GM18870 (cell line): ENCODE data around the gene FBXO46.
"Not testable (repeated sequence)": the region's sequence is repeated elsewhere in the genome, so short reads cannot be mapped to it uniquely, and the experiment has no call there.

ENCODE experiments used
- ATAC-seq: cut with Tn5 transposase; IDR thresholded peaks from one replicate; pipeline ENCODE4 v1.9.1; 2021; ENCODE audit warnings: moderate library complexity; ENCODE audit not compliant: unreplicated experiment

FBXO46 gene

DNA sequence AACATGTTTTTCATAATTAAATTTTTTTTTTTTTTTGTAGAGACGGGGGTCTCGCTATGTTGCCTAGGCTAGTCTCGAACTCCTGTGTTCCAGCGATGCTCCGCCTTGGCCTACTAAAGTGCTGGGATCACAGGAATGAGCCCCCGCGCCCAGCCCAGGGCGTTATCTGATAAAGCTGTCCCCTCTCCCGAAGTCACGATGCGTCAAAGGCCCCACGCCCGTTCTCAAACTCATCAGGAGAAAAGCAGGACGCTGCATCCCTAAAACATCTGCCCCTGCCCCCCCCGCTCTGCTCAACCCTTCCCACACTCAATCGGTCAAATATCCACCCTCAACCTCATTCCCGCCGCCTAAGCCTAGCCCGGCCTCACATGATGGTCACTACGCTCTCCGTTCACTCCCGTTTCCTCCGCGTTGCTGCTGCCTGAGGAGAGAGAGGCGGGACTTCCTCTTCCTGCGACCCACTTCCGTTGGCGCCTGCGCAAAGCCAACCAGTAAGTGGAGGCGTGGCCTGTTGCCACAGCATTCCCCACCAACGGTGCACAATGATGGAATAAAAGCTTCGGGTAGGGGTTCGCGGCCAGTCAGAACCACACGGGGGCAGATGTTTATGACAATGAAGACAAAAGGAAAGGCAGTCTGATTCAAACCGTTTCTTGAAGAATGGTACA, 39.0 kb downstream of the FBXO46 start, which contains the start of gene SNRPD2:
Gene SNRPD2 (minus strand): TSS at position 438 of the 671 bp plus-strand sequence. CDS start 65 bp downstream, at position 373.
- peak; percentile 46 for ATAC-seq

DNA sequence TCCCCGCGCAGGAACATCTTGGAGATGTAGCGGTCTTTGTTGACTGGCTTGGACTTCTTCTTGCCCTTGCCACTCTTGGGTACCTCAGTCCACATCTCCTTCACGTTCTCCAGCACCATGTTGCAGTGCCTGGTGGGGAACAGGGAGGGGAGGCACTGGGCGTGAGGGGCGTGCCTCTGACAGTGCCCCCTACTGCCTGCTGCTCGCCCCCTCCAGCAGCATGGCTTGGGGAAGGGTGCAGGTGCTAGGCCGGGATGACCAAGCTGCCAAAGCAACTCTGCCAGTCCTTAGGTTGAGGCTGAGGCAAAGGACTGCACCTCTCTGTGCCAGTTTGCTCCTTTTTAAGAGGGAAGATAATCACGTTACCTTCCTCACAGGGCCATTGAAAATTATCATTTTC, 43.1 kb downstream of the FBXO46 start:
- ATAC-seq: no peak

DNA sequence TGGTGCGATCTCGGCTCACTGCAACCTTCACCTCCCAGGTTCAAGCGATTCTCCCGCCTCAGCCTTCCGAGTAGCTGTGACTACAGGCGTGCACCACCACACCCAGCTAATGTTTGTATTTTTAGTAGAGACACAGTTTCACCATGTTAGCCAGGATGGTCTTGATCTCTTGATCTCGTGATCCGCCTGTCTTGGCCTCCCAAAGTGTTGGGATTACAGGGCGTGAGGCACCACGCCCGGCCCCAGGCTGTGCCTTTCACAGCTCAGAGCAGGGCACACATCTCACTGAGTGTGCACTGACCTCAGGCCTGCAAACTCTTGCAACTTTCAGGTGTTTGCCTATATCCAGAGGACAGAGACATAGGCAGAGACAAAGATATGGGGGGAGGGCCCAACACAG, 45.7 kb downstream of the FBXO46 start:
- not testable (repeated sequence) for ATAC-seq

DNA sequence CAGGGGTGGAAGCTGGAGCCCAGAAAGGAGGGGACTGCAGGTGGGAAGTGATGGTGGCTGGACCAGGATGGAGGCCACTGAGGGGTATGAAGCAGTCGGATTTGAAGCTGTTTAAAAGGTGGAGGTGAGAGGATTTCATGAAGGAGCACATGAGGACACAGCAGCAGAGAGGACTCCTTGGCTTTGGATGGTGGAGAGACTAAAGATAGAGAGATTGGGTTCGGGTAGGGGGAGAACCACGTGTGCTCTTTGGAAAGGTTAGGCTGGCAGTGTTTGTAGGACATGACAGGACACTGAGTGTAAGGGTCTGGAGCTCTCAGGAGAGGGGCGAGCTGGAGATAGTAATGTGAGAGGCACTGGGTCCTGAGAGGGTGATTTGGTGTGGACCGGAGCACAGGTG, 47.8 kb downstream of the FBXO46 start:
- ATAC-seq: no peak

DNA sequence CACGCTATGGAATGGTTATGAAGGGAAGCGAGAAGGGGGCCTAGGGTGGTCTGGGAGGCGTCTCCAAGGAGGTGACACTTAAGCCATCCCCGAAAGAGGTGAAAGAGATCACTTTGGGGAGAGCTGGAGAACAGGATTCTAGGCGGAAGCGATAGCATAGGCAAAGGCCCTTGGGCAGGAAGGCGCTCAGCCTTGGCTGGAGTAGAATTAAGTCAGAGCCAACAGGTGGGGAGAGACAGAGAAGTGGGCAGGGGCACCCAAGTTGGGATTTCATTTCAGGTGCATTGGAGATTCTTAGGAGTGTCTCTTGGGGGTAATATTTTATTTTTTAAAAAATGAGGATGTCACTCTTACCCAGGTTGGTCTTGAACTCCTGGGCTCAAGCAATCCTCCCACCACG, 48.6 kb downstream of the FBXO46 start:
- ATAC-seq: no peak

DNA sequence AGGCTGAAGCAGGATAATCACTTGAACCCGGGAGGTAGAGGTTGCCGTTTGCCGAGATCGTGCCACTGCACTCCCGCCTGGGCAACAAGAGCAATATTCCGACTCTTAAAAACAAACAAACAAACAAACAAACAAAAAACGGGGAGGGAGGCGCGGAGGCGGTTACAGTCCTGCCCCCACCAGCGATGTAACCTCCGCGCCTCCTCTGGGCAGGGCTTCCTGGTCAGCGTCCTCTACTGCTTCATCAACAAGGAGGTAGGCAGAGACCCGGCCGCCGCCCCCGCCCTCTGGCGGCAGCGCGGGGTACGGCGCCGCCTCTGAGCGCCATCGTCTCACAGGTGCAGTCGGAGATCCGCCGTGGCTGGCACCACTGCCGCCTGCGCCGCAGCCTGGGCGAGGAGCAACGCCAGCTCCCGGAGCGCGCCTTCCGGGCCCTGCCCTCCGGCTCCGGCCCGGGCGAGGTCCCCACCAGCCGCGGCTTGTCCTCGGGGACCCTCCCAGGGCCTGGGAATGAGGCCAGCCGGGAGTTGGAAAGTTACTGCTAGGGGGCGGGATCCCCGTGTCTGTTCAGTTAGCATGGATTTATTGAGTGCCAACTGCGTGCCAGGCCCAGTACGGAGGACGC, 49.2 kb downstream of the FBXO46 start:
- ATAC-seq: no peak

DNA sequence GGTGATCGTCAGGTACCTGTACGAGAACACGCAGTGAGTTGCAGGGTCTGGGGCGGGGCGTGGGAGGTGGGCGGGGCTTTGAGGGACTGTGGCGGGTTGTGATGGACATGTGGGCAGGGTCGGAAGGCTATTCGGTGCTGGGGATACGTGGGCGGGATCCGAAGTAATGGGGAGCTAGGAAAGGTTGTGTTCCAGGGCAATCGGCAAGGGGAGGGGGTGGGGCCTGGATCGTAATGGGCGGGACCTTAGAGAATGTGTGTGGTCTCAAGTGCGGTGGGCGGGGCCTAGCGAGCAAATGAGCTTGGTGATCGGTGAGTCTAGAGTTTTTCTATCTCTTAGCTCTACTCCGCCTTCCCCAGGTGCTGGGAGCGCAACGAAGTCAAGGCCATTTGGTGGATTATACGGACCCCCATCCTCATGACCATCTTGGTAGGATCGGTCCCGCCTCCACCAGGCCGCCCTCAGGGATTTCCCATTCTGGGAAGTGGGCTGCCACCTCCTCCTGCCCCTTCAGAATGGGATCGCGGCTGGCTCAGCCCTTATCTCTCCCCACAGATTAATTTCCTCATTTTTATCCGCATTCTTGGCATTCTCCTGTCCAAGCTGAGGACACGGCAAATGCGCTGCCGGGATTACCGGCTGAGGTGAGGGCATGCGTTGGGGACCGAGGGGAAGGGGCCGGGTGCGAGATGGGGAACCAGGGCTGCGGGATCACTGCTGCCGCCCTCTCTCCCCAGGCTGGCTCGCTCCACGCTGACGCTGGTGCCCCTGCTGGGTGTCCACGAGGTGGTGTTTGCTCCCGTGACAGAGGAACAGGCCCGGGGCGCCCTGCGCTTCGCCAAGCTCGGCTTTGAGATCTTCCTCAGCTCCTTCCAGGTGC, 53.1 kb downstream of the FBXO46 start:
- no peak for ATAC-seq

DNA sequence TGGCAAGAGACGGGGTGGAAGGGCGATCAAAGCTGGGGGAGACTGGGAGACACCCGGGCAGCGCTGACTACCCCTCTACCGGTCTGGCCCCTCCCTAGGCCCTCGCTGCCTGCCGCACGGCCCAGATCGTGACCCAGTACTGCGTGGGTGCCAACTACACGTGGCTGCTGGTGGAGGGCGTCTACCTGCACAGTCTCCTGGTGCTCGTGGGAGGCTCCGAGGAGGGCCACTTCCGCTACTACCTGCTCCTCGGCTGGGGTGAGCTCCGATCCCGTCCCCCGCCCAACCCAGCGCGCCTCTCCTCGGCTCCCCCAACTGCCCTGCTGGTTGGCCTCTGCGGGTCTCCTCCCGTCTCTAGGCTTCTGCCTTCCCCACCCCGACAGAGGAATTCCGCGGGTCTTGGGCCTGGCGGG, 53.8 kb downstream of the FBXO46 start:
- ATAC-seq: no peak

DNA sequence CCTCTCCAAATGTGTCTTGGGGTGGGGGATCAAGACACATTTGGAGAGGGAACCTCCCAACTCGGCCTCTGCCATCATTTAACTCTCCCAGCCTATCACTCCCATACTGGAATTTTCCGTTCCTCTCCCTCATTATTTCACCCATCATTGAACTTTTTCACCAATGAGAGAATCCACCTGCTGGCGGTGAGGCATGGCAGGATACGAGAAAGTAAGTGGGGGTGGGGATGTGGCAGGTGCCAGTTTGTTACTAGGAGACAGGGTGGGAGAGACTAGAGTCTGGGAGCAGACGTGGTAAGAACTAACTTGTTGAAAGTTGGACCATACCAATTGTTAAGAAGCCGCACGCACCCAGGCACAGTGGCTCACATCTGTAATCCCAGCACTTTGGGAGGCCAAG, 55.8 kb downstream of the FBXO46 start:
- ATAC-seq: no peak

DNA sequence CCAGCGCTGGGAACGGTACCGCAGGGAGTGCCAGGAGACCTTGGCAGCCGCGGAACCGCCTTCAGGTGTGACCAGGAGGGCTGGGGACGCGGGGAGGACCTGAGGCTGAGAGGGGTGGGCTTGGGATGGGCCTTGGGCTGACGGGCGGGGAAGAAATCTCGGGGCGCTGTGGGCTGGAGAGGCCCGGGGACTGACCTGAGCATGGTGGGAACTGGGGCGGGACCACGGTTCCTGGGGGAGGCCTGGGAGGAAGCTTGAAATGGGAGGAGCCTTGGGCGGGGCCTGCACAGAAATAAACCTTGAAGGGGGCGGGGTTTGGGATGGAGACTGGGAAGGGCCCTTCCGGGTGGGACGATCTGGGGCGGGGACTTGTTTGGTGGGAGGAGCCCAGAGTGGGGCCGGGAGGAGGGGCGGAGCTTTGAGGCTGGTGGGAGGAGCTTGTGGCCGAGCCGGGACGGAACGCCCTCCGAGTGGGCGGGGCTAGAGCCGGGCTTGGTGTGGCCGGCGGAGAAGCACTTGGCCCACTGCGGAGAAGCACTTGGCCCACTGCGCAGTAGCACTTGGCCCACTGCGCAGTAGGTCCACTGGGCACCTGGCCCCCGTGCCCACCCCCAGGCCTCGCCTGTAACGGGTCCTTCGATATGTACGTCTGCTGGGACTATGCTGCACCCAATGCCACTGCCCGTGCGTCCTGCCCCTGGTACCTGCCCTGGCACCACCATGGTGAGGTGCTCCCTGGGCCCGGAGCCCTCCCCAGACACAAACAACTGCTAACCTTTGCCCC, 59.8 kb downstream of the FBXO46 start:
- ATAC-seq: peak; percentile 48

DNA sequence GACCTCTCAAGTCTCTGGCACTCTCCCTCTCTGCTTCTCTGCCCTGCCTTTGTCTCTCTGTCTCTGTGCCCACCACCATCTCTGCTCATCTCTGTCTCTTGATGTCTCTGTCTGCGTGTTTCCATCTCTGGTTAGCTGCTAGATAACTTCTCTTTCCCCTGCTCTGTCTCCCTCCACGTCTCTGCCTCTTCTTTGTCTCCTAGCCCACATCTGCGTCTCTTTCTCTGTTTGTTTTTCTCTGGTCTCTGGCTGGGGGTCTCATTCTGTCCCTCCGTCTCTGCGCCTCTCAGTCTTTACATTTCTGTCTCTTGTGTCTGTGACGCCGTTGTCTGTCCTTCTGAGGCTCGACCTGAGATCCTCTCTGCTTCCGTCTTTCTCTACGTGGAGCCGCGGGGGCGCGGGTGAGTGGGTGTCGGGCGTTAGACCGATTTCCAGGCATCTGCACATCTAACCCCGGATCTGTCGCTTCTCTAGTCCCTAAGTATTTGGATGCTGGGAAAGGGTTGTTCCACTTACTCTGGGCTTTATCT, 62.3 kb downstream of the FBXO46 start:
- no peak for ATAC-seq

DNA sequence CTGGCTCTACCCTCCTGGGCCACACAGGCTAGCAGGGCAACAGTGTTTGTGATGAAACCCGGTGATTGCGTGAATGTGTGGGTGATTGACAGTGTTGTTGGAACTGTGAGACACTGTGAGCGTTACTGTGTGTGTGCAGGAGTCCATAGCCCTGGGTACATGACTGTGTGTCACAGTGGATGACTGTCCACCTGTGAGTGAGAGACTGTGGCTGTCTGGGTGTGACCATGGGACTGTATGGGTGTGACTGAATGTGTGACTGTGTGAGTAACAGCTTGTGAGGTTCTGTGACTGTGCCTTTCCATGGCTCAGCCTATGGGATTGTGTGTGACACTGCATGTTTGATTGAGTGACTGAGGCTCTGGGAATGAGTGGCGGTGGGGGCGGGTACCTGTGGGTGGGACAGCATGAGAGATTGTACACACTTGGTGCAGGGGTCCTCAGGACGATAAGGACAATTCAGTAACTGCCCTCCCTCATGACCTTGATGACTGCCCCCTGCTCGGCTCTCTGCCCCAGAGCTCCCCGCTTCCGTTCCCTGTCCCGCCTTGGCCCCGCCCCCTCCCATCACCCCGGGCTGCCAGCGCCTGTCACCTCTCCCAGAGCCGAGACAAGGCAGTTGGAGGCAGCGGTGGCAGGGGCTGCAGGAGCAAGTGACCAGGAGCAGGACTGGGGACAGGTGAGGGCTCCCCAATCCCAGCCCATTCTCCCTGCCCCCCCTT, 62.9 kb downstream of the FBXO46 start, which contains the start of gene GIPR:
Gene GIPR (plus strand): TSS at position 602 of the 722 bp plus-strand sequence. CDS start 1,300 bp downstream, outside the sequence.
- no peak for ATAC-seq

DNA sequence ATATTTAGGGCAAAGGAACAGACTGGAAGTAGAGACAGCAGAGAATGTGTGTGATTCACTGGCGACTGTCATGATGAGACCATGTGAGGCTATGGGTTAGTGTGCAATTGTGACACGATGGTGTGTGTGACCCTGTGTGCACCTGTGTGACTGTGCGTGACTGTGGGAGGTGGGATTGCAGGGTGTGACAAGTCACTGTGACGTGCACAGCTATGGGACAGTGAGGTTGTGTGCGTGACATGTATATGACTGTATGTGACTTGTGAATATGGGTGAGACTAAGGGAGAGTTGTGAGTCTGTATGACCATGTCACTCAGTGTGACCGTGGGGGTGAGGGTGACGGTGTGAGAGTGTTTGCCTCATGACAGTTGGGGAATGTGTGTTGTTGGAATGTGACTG, 66.1 kb downstream of the FBXO46 start:
- ATAC-seq: no peak

DNA sequence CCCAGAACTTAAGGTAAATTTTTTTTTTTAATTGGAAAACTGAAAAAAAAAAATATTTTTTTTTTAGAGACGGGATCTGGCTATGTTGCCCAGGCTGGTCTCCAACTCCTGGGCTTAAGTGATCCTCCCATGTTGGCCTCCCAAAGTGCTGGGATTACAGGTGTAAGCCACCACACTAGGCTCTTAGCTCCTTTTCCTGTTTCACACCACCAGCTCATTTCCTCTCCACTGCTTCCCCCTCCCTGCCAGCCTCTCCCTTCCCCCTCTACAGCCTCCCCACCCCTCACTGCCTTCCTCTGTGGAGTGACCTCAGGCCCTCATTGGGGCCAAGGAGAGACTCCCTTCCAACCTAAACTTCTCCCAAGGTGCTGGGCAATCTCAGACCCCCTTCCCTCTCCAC, 66.9 kb downstream of the FBXO46 start:
- ATAC-seq: no peak

DNA sequence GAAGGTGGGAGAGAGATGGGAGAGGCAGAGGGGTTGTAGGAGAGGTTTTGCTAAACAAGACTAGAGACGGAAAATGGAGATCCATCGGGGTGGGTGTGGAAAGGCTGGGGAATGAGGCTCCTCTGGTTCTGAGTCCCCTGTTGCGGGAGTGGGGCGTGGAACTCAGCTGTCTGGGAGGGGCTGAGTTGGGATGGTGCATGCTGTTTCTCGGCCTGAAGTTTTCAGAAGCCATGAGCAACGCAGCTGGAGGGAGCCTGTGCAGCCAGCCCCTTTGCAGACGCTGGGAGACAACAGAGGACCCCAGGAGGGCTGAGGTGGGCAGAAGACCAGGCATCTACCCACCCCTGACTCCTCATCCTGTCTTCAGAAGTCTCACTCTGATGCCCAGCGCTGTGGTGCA, 70.1 kb downstream of the FBXO46 start:
- ATAC-seq: no peak
